WTC11 (cell line): ENCODE data around the gene TMEM151A. TPM values are rescaled to one million over a fixed set of nuclear protein-coding genes. Genes with fewer than 3 reads are reported as not detected.

Experiments used
- ATAC-seq: fragments of 200-7000 bp; cut with Tn5 transposase; 2 replicates; pipeline ENCODE4 v1.10.0; 2021; ENCODE audit warnings: mild to moderate bottlenecking, moderate library complexity
- CTCF ChIA-PET: fragments of 300-600 bp; sonication (Branson Sonifier 250); formaldehyde crosslinking; loops from one replicate; lab custom pipeline; 2021; ENCODE audit warnings: antibody characterized with exemption; lab: Charles Lee
- POLR2A ChIA-PET: fragments of 350-600 bp; sonication (Branson Sonifier 250); formaldehyde crosslinking; loops from one replicate; lab custom pipeline; 2021; ENCODE audit warnings: antibody characterized with exemption; lab: Charles Lee
- DNase-seq: peaks from one replicate; pipeline ENCODE4 v3.0.0; 2021; ENCODE audit warnings: low spot score
- H3K27ac Mint-ChIP-seq: 2 replicates; pipeline ENCODE4 v1.8.0; 2021; ENCODE audit warnings: mixed read lengths
- H3K27me3 Mint-ChIP-seq: 2 replicates; pipeline ENCODE4 v1.8.0; 2021; ENCODE audit warnings: low read depth, mild to moderate bottlenecking, moderate library complexity, mixed read lengths
- H3K36me3 Mint-ChIP-seq: 2 replicates; pipeline ENCODE4 v1.8.0; 2021; ENCODE audit warnings: mixed read lengths
- H3K4me1 Mint-ChIP-seq: 2 replicates; pipeline ENCODE4 v1.8.0; 2022; ENCODE audit warnings: mixed read lengths
- H3K4me3 Mint-ChIP-seq: 2 replicates; pipeline ENCODE4 v1.8.0; 2021; ENCODE audit warnings: mild to moderate bottlenecking, moderate library complexity, mixed read lengths
- H3K9me3 Mint-ChIP-seq: 2 replicates; pipeline ENCODE4 v1.8.0; 2021; ENCODE audit warnings: mixed read lengths
- AFF4 ChIP-seq: sonication (generic); formaldehyde crosslinking; IDR thresholded peaks from 2 replicates; pipeline ENCODE4 v1.8.1; 2023; ENCODE audit warnings: mild to moderate bottlenecking, missing genetic modification reagents, borderline replicate concordance
- AR ChIP-seq: fragments of 250-450 bp; sonication (Bioruptor Pico); IDR thresholded peaks from 2 replicates; pipeline ENCODE4 v1.9.0; 2021; ENCODE audit warnings: mild to moderate bottlenecking
- ATF1 ChIP-seq: sonication (generic); formaldehyde crosslinking; IDR thresholded peaks from 2 replicates; pipeline ENCODE4 v1.8.1; 2023; ENCODE audit warnings: mild to moderate bottlenecking, moderate library complexity, missing genetic modification reagents
- CBFB ChIP-seq: sonication (generic); formaldehyde crosslinking; IDR thresholded peaks from 2 replicates; pipeline ENCODE4 v1.8.1; 2022; ENCODE audit warnings: mild to moderate bottlenecking, low read depth, missing genetic modification reagents
- ERG ChIP-seq: fragments of 250-450 bp; sonication (Bioruptor Pico); IDR thresholded peaks from 2 replicates; pipeline ENCODE4 v1.8.0; 2021; ENCODE audit warnings: mild to moderate bottlenecking
- ESRRA ChIP-seq: sonication (generic); formaldehyde crosslinking; IDR thresholded peaks from 2 replicates; pipeline ENCODE4 v1.8.1; 2022; ENCODE audit warnings: mild to moderate bottlenecking, missing genetic modification reagents, borderline replicate concordance
- FOXP1 ChIP-seq: sonication (generic); formaldehyde crosslinking; IDR thresholded peaks from 2 replicates; pipeline ENCODE4 v1.8.0; 2022; ENCODE audit warnings: missing genetic modification reagents, mild to moderate bottlenecking, moderate library complexity, borderline replicate concordance
- NR1H2 ChIP-seq: sonication (generic); formaldehyde crosslinking; IDR thresholded peaks from 2 replicates; pipeline ENCODE4 v1.9.0; 2021; ENCODE audit warnings: mild to moderate bottlenecking, moderate library complexity, missing genetic modification reagents
- OVOL2 ChIP-seq: fragments of 250-450 bp; sonication (Bioruptor Pico); IDR thresholded peaks from 2 replicates; pipeline ENCODE4 v1.9.0; 2021; ENCODE audit warnings: mild to moderate bottlenecking, borderline replicate concordance
- SOX15 ChIP-seq: fragments of 250-450 bp; sonication (Bioruptor Pico); IDR thresholded peaks from 2 replicates; pipeline ENCODE4 v1.9.0; 2021; ENCODE audit warnings: mild to moderate bottlenecking
- SP1 ChIP-seq: sonication (generic); formaldehyde crosslinking; conservative IDR thresholded peaks from 2 replicates; pipeline ENCODE4 v1.8.1; 2022; ENCODE audit warnings: missing genetic modification reagents
- TCF7 ChIP-seq: sonication (generic); formaldehyde crosslinking; IDR thresholded peaks from 2 replicates; pipeline ENCODE4 v1.8.0; 2022; ENCODE audit warnings: mild to moderate bottlenecking, low read depth, missing genetic modification reagents, moderate library complexity
- ZBTB43 ChIP-seq: sonication (generic); formaldehyde crosslinking; IDR thresholded peaks from 2 replicates; pipeline ENCODE4 v1.8.1; 2023; ENCODE audit warnings: mild to moderate bottlenecking, missing genetic modification reagents
- ZNF232 ChIP-seq: sonication (generic); formaldehyde crosslinking; IDR thresholded peaks from 2 replicates; pipeline ENCODE4 v1.8.0; 2022; ENCODE audit warnings: mild to moderate bottlenecking, missing genetic modification reagents
- ZNF281 ChIP-seq: sonication (generic); formaldehyde crosslinking; IDR thresholded peaks from 2 replicates; pipeline ENCODE4 v1.8.0; 2023; ENCODE audit warnings: mild to moderate bottlenecking, missing genetic modification reagents
- total RNA-seq: library from RNA; stranded (reverse); gene quantifications from 3 replicates; pipeline ENCODE4 v1.2.3, GENCODE V29; 2021
- TF ChIP-seq, protein P1 (sequence below): sonication (generic); formaldehyde crosslinking; IDR thresholded peaks from 2 replicates; pipeline ENCODE4 v1.8.1; 2023; ENCODE audit warnings: mild to moderate bottlenecking, moderate library complexity, missing genetic modification reagents
- TF ChIP-seq, protein P2 (sequence below): sonication (generic); formaldehyde crosslinking; IDR thresholded peaks from 2 replicates; pipeline ENCODE4 v1.8.1; 2022; ENCODE audit warnings: mild to moderate bottlenecking, moderate library complexity, missing genetic modification reagents
- TF ChIP-seq, protein P3 (sequence below): sonication (generic); formaldehyde crosslinking; IDR thresholded peaks from 2 replicates; pipeline ENCODE4 v1.8.1; 2023; ENCODE audit warnings: mild to moderate bottlenecking, missing genetic modification reagents, moderate library complexity
- TF ChIP-seq, protein P4 (sequence below): sonication (generic); formaldehyde crosslinking; IDR thresholded peaks from 2 replicates; pipeline ENCODE4 v1.8.0; 2022; ENCODE audit warnings: mild to moderate bottlenecking, missing genetic modification reagents

TMEM151A gene
- total RNA-seq, 1 experiment from 2014 or later: 2.2 TPM

DNA sequence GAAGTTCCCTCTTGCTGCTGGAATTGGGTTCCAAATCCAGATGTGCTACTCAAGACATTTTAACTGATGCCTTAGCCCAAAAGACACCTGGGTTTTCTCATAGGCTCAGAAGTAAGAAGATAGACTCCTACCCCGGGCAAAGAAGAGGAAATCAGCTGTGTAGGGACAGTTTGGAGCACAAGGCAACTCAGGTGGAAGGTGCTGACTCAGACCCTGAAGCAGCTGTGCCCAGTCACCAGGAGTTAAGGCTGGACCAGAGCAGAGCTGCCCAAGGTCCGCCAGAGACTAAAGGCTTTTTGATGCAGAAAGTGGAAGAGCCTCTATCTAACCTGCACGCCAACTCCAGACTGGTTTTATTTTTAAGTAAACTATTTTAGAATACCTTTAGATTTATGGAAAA lies 43.9 kb upstream of the TMEM151A start:
- no peak overlapping the region for H3K27ac Mint-ChIP-seq

More for the DNA sequence above, 43.9 kb upstream of the TMEM151A start:
- TF ChIP-seq CBFB (CRISPR knock-in tag) (no peak), ZNF232 (CRISPR knock-in tag) (no peak), ZNF281 (no peak), FOXP1 (CRISPR knock-in tag) (no peak), ERG (no peak), ESRRA (CRISPR knock-in tag) (no peak), AR (CRISPR knock-in tag) (no peak), OVOL2 (CRISPR knock-in tag) (no peak), SOX15 (no peak), ZBTB43 (no peak), NR1H2 (CRISPR knock-in tag) (no peak), TCF7 (CRISPR knock-in tag) (no peak), ATF1 (CRISPR knock-in tag) (no peak), AFF4 (CRISPR knock-in tag) (no peak), SP1 (CRISPR knock-in tag) (no peak)
- TF ChIP-seq, protein P1, sequence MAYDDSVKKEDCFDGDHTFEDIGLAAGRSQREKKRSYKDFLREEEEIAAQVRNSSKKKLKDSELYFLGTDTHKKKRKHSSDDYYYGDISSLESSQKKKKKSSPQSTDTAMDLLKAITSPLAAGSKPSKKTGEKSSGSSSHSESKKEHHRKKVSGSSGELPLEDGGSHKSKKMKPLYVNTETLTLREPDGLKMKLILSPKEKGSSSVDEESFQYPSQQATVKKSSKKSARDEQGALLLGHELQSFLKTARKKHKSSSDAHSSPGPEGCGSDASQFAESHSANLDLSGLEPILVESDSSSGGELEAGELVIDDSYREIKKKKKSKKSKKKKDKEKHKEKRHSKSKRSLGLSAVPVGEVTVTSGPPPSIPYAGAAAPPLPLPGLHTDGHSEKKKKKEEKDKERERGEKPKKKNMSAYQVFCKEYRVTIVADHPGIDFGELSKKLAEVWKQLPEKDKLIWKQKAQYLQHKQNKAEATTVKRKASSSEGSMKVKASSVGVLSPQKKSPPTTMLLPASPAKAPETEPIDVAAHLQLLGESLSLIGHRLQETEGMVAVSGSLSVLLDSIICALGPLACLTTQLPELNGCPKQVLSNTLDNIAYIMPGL (CRISPR knock-in tag): no peak
- TF ChIP-seq, protein P2, sequence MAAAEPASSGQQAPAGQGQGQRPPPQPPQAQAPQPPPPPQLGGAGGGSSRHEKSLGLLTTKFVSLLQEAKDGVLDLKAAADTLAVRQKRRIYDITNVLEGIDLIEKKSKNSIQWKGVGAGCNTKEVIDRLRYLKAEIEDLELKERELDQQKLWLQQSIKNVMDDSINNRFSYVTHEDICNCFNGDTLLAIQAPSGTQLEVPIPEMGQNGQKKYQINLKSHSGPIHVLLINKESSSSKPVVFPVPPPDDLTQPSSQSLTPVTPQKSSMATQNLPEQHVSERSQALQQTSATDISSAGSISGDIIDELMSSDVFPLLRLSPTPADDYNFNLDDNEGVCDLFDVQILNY (CRISPR knock-in tag): no peak
- TF ChIP-seq, protein P3, sequence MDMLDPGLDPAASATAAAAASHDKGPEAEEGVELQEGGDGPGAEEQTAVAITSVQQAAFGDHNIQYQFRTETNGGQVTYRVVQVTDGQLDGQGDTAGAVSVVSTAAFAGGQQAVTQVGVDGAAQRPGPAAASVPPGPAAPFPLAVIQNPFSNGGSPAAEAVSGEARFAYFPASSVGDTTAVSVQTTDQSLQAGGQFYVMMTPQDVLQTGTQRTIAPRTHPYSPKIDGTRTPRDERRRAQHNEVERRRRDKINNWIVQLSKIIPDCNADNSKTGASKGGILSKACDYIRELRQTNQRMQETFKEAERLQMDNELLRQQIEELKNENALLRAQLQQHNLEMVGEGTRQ (CRISPR knock-in tag): no peak
- TF ChIP-seq, protein P4, sequence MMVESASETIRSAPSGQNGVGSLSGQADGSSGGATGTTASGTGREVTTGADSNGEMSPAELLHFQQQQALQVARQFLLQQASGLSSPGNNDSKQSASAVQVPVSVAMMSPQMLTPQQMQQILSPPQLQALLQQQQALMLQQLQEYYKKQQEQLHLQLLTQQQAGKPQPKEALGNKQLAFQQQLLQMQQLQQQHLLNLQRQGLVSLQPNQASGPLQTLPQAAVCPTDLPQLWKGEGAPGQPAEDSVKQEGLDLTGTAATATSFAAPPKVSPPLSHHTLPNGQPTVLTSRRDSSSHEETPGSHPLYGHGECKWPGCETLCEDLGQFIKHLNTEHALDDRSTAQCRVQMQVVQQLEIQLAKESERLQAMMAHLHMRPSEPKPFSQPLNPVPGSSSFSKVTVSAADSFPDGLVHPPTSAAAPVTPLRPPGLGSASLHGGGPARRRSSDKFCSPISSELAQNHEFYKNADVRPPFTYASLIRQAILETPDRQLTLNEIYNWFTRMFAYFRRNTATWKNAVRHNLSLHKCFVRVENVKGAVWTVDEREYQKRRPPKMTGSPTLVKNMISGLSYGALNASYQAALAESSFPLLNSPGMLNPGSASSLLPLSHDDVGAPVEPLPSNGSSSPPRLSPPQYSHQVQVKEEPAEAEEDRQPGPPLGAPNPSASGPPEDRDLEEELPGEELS (CRISPR knock-in tag): no peak
- ATAC-seq (no peak), DNase-seq (no peak)
- no peak overlapping the region for H3K4me3 Mint-ChIP-seq
- no peaks in the 10 kb centered on the region for H3K9me3 Mint-ChIP-seq
- no peaks in the 10 kb centered on the region; the same call in 1 of the 2 replicates for H3K27me3 Mint-ChIP-seq
- no peaks in the 10 kb centered on the region for H3K4me1 Mint-ChIP-seq
- no peaks in the 10 kb centered on the region for H3K36me3 Mint-ChIP-seq
- CTCF ChIA-PET: interaction anchor here (1.3 kb wide), 2 partner anchors 17 to 25 kb away, joined by 4 to 5 read pairs; no protein-coding TSS in a partner anchor
- POLR2A ChIA-PET: no interaction called here
